Smooth muscle cell of the brain vasculature (primary cell): ENCODE results near the gene PDS5B.
"Not testable (repeated sequence)": the region's sequence is repeated elsewhere in the genome, so short reads cannot be mapped to it uniquely, and the experiment has no call there.

Experiments
- DNase-seq: peaks from one replicate; pipeline ENCODE4 v3.0.0-alpha.2; 2012; ENCODE audit warnings: low read depth, low spot score

The PDS5B gene

GRCh38 chr13:32791545-32792172 is 205.4 kb downstream of the PDS5B start:
- no peak for DNase-seq

DNA sequence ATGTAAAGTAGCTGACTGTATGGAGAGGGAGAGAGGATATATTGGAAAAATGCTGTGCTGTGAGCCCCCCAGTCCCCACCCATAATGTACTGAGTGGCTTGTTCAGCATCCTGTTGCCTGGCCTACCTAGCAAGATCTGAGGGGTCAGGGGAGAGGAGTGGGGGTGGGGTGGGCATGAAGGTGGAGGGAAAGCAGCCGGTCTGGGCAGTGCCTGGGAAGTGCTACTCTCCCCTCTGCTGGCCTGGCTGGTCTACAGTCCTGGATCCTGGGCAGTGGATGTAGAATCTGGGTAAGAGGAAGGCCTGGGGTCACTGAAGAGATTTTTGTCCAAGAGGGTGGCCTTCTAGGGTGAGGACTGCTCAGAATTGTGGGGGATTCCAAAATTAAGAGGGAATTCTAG is 210.5 kb downstream of the PDS5B start:
- no peak for DNase-seq

GRCh38 chr13:32802159-32802558 is 215.9 kb downstream of the PDS5B start:
- no peak for DNase-seq

DNA sequence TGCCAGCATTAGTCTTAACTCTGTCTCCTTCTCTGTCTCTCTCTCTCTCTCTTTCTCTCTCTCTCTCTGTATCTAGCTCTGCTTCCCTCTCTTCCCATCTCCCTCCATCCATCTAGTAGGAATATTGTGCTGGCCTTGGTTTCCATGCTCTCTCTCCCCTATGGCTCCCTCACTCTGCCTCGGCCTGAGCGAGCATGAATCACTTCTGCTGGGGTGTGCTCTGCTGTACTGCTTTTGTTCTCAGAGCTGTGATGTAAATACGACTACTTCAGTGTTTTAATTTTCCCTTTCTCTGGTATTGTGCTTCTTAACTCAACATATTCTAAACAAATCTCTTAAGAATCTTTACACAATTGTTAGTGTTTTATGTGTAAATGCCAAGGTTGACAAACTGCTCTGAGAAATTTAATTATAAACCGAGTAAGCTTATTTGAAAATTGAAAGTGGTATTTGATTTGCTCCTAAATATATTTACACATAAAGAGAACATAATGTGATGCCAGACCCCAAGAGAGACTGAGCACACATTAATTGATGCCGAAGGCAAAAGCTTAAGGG is 218.5 kb downstream of the PDS5B start:
- DNase-seq: no peak

DNA sequence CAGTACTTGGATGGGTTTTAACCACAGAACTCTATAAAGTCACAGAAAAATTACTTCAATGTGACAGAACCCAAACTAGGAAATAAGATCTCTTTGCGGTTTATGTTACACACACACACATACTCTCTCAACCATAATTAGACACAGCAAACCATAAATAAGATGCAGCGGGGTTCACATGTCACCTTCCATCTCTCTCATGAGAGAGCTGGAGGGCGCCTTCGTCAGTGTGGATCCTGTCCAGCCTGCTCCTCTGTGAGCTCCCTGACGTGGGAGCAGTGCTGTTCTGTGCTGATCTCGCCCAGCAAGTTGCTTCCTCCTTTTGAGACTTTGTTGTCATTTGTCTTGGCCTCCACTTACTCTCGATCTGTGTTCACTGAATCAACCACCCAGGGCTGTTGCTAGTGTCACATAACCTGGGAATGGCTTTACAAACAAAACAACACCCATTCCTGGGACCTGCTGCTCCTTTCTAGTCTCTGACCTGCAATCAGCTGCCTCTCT is 225.1 kb downstream of the PDS5B start:
- no peak for DNase-seq

GRCh38 chr13:32821149-32821688 is 235.0 kb downstream of the PDS5B start:
- no peak for DNase-seq

- no peak for DNase-seq
Measured at GRCh38 chr13:32822771-32823170, 236.5 kb downstream of the PDS5B start.

DNA sequence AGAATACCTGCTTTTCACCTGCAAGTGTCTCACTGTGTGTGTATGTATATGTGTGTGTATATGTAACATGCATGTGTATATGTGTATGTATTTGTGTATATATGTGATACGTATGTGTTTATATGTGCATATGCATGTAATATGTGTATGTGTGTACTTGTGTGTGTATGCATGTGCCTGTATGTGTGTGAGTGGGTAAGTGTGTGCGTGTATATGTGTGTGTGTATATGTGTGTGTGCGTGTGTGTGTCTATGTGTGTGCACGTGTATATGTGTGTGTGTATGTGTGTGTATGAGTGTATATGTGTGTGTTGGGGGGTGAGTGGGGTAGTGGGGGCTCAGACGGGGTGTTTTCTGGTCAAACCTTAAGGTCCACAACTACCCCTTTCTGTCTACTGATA is 237.3 kb downstream of the PDS5B start:
- DNase-seq: no peak

DNA sequence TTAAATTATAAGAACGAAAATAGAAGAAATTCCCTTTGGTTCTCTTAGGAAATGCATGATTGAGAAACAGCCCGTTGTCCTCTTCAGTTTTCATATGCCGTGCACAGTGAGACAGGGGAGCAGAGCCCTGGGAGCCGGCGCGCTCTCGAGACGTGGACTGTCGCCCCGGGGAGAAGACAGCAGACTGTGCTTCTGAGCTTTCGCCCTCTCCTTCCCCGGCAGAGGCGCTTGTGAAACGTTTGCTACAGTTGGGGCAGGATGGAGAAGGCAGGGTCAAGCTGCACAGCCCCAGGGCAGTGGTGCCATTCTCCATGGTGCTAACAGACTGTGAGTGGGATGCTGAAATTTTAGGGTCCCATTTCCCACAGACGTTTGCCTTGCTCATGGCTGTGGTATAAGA is 237.8 kb downstream of the PDS5B start:
- DNase-seq: no peak

- no peak for DNase-seq
Measured at GRCh38 chr13:32824675-32825074, 238.4 kb downstream of the PDS5B start.

GRCh38 chr13:32825481-32825880 is 239.2 kb downstream of the PDS5B start:
- no peak for DNase-seq

DNA sequence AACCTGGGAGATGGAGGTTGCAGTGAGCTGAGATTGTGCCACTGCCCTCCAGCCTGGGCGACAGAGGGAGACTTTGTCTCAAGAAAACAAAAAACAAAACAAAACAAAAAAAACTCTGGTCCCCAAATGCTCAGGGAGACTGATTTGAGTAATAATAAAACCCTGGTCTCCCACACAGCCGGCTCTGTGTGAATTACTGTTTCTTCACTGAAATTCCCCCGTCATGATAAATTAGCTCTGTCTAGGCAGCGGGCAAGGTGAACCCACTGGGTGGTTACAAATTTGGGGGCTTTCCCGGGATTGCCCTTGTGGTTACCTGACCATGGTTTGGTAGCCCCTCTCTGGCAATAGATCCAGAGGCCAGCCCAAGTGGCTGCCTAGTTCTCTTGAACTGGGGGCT is 240.1 kb downstream of the PDS5B start:
- DNase-seq: not testable (repeated sequence)
